CD14-positive monocyte (primary cell): ENCODE measurements around the gene REG3G. TPM values are rescaled to one million over a fixed set of nuclear protein-coding genes. Genes with fewer than 3 reads are reported as not detected.

ENCODE experiments used
- DNase-seq, 3 donors: peaks; one replicate each; pipeline ENCODE4 v3.0.0-alpha.2; 2011 to 2022
- H2AFZ ChIP-seq: 2 replicates; pipeline ENCODE4 v1.6.0; 2012; ENCODE audit warnings: mild to moderate bottlenecking, low read depth, low read length, inconsistent platforms; ENCODE audit not compliant: insufficient read depth, poor library complexity, severe bottlenecking
- H3K27ac ChIP-seq, 2 donors: 1 replicate in 1 of 2; 2 replicates in 1 of 2; pipeline ENCODE4 v1.5.1; 2012 to 2013; ENCODE audit warnings: low read length in 2 of 2, control low read depth in 1 of 2, inconsistent platforms in 1 of 2, low read depth in 1 of 2, mild to moderate bottlenecking in 1 of 2
- H3K27me3 ChIP-seq, 2 donors: one replicate each; pipeline versions ENCODE4 v1.6.0 to v1.6.1; 2011 to 2013; ENCODE audit warnings: low read length in 2 of 2; ENCODE audit not compliant: control insufficient read depth in 2 of 2, insufficient read depth in 2 of 2
- H3K36me3 ChIP-seq, 2 donors: replicated peaks in 1 of 2; 1 replicate in 1 of 2; 2 replicates in 1 of 2; pipeline versions ENCODE4 v1.5.1 to v1.6.1; 2012 to 2013; ENCODE audit warnings: low read length in 2 of 2, control low read depth in 1 of 2, inconsistent platforms in 1 of 2, mild to moderate bottlenecking in 1 of 2; ENCODE audit not compliant: insufficient read depth in 2 of 2, control insufficient read depth in 1 of 2
- H3K4me1 ChIP-seq, 2 donors: 1 replicate in 1 of 2; 2 replicates in 1 of 2; pipeline versions ENCODE4 v1.5.1 to v1.6.1; 2012 to 2013; ENCODE audit warnings: low read length in 2 of 2, control low read depth in 1 of 2, inconsistent platforms in 1 of 2, mild to moderate bottlenecking in 1 of 2, moderate library complexity in 1 of 2; ENCODE audit not compliant: insufficient read depth in 2 of 2, control insufficient read depth in 1 of 2
- H3K4me2 ChIP-seq: replicated peaks from 2 replicates; pipeline ENCODE3; 2012; ENCODE audit warnings: low read length, moderate library complexity, mild to moderate bottlenecking; ENCODE audit not compliant: poor library complexity, severe bottlenecking; ENCODE audit errors: extremely low read depth
- H3K4me3 ChIP-seq, 3 experiments: fragments of 200-600 bp in 1 of 3; sonication (generic) in 1 of 3; replicated peaks in 1 of 3; 1 replicate in 2 of 3; 2 replicates in 1 of 3; pipeline ENCODE4 v1.5.1; 2011 to 2013; ENCODE audit warnings: low read length in 3 of 3, mild to moderate bottlenecking in 3 of 3, control low read depth in 2 of 3, low read depth in 2 of 3, inconsistent platforms in 1 of 3, moderate library complexity in 1 of 3
- H3K79me2 ChIP-seq: 2 replicates; pipeline ENCODE4 v1.6.0; 2012; ENCODE audit warnings: mild to moderate bottlenecking, control low read depth, inconsistent platforms, low read length, moderate library complexity; ENCODE audit not compliant: insufficient read depth
- H3K9ac ChIP-seq: 2 replicates; pipeline ENCODE4 v1.6.0; 2017; ENCODE audit warnings: low read length, mild to moderate bottlenecking; ENCODE audit not compliant: insufficient read depth, poor library complexity, severe bottlenecking
- H3K9me3 ChIP-seq, 2 donors: replicated peaks in 1 of 2; 1 replicate in 1 of 2; 2 replicates in 1 of 2; pipeline versions ENCODE4 v1.5.1 to v1.6.1; 2012 to 2013; ENCODE audit warnings: low read length in 2 of 2, control low read depth in 1 of 2; ENCODE audit not compliant: control insufficient read depth in 1 of 2, insufficient read depth in 1 of 2
- H4K20me1 ChIP-seq: 2 replicates; pipeline ENCODE4 v1.6.0; 2012; ENCODE audit warnings: mild to moderate bottlenecking, low read length, control low read depth, moderate library complexity; ENCODE audit not compliant: insufficient read depth
- H3K27ac Mint-ChIP-seq, 7 donors: one replicate each; pipeline ENCODE4 v1.8.0; 2020; ENCODE audit warnings: mild to moderate bottlenecking in 7 of 7, mixed read lengths in 7 of 7, moderate library complexity in 6 of 7, inconsistent platforms in 2 of 7
- H3K27me3 Mint-ChIP-seq, 3 donors: one replicate each; pipeline ENCODE4 v1.8.0; 2021 to 2022; ENCODE audit warnings: low read depth in 3 of 3, mild to moderate bottlenecking in 3 of 3, mixed read lengths in 3 of 3, moderate library complexity in 3 of 3, inconsistent platforms in 1 of 3
- H3K36me3 Mint-ChIP-seq, 2 donors: one replicate each; pipeline ENCODE4 v1.8.0; 2020; ENCODE audit warnings: mixed read lengths in 2 of 2, inconsistent platforms in 1 of 2, mild to moderate bottlenecking in 1 of 2
- H3K4me1 Mint-ChIP-seq: one replicate; pipeline ENCODE4 v1.8.0; 2020; ENCODE audit warnings: mild to moderate bottlenecking, mixed read lengths
- H3K4me3 Mint-ChIP-seq, 2 donors: one replicate each; pipeline ENCODE4 v1.8.0; 2020; ENCODE audit warnings: mild to moderate bottlenecking in 2 of 2, mixed read lengths in 2 of 2, moderate library complexity in 1 of 2
- H3K9me3 Mint-ChIP-seq, 7 donors: one replicate each; pipeline ENCODE4 v1.8.0; 2020 to 2022; ENCODE audit warnings: mixed read lengths in 7 of 7, mild to moderate bottlenecking in 6 of 7, moderate library complexity in 6 of 7, inconsistent platforms in 2 of 7
- WGBS: methylation state at CpG from one replicate; pipeline ENCODE4 v1.1.5; 2013; ENCODE audit warnings: missing lambda C conversion rate; ENCODE audit not compliant: insufficient coverage; 5-methylcytosine and 5-hydroxymethylcytosine counted together
- intact Hi-C, 2 donors: fragments of 100-400 bp; cut with micrococcal nuclease; formaldehyde crosslinking; loops; one replicate each; pipeline versions ENCODE4 v1.15.0 to v1.15.1; 2023
- polyA plus RNA-seq, 3 donors: library from polyadenylated mRNA; depleted of rRNA in 1 of 3; unstranded in 2 of 3; stranded (reverse) in 1 of 3; fragments of 300-500 nt in 2 of 3; fragments of >200 nt in 1 of 3; fragmentation: Illumina TruSeq in 2 of 3; gene quantifications; 1 replicate in 2 of 3; 2 replicates in 1 of 3; pipeline ENCODE4 v1.2.3, GENCODE V29; 2012 to 2021
- TF ChIP-seq, protein P1 (sequence below): fragments of 200-600 bp; IDR thresholded peaks from one replicate; pipeline ENCODE4 v1.8.0; 2022; ENCODE audit warnings: antibody characterized with exemption, mild to moderate bottlenecking

REG3G gene
- polyA plus RNA-seq, 3 donors = not detected

DNA sequence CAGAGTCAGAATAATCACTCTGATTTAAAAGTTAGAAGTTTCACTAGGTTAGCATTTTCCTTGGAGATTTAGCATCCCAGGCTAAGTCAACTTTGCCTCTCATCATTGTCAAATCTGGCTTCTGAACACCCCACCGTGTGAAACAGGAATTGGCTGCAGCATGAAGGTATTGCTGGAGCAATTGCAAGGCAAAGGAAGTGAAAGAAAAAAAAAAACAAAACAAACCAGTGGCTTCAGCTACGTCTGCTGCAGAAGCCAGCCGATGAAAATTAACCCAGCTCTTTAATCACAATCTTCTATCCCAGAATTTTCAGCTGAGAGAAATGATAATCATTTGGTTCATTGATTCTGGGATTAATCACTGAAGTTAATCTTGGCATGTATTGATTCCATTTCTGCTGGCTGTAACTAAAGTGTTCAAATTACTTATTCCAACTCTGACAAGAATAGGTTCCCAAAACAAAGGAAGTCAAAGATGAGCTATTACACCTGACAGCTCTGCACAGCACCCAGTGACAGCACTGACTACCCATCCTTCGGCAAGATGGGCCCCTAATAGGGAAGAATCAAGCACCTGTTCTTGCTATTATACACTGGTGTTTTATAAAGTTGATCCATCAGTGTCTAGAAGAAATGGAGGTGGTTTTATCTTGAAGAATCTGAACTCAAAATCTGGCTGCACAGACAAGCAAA, 42.7 kb upstream of the REG3G start:
- no peak overlapping the region for H2AFZ ChIP-seq
- H3K27ac Mint-ChIP-seq = no peak overlapping the region
- no peak overlapping the region for H3K4me3 ChIP-seq
- intact Hi-C loops = no loop called here
- peaks cover 20% of the 10 kb centered on the region for H3K4me1 Mint-ChIP-seq
- no CpG with 5 or more reads among the region's 4 CpGs for WGBS
- peaks cover under 1 to 5% of the 10 kb centered on the region in 2 donors for H3K27me3 ChIP-seq
- DNase-seq = no peak
- H3K27ac ChIP-seq = no peak overlapping the region
- no peak overlapping the region for H3K9ac ChIP-seq
- TF ChIP-seq, protein P1, sequence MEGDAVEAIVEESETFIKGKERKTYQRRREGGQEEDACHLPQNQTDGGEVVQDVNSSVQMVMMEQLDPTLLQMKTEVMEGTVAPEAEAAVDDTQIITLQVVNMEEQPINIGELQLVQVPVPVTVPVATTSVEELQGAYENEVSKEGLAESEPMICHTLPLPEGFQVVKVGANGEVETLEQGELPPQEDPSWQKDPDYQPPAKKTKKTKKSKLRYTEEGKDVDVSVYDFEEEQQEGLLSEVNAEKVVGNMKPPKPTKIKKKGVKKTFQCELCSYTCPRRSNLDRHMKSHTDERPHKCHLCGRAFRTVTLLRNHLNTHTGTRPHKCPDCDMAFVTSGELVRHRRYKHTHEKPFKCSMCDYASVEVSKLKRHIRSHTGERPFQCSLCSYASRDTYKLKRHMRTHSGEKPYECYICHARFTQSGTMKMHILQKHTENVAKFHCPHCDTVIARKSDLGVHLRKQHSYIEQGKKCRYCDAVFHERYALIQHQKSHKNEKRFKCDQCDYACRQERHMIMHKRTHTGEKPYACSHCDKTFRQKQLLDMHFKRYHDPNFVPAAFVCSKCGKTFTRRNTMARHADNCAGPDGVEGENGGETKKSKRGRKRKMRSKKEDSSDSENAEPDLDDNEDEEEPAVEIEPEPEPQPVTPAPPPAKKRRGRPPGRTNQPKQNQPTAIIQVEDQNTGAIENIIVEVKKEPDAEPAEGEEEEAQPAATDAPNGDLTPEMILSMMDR = no peak
- H3K9me3 Mint-ChIP-seq = peaks cover 0 to 3% (median 0%) of the 10 kb centered on the region in 7 donors
- H3K4me1 ChIP-seq = peaks cover 8 to 14% of the 10 kb centered on the region in 2 donors
- no peaks in the 10 kb centered on the region for H3K79me2 ChIP-seq
- no peaks in the 10 kb centered on the region for H3K9me3 ChIP-seq
- H3K36me3 ChIP-seq = no peaks in the 10 kb centered on the region
- H3K4me2 ChIP-seq = no peak overlapping the region
- peak overlapping the region in 1 of 2 donors; percentile 16 for H3K4me3 Mint-ChIP-seq
- peaks cover 3 to 11% (median 5%) of the 10 kb centered on the region in 3 donors for H3K27me3 Mint-ChIP-seq
- no peaks in the 10 kb centered on the region for H4K20me1 ChIP-seq
- no peaks in the 10 kb centered on the region for H3K36me3 Mint-ChIP-seq

DNA sequence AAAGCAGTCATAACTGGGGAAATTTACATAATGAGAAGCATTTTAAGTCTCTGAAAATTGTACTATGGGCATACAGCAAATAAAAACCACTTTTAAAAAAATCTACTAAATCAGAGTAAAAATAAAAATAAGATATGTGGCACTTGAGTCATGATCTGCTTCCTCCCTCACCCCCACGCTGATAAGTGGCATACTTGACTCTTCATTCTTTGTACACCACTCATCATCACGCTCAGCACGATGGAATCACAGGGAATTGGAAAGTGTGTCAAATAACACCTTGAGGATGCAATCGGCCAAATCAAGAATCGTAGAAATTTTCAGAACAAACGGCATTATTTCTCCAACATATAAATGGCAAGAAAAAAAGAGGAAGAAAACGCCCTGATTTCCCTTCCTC, 41.1 kb upstream of the REG3G start:
- Mint-ChIP-seq H3K27ac (no peak overlapping the region), H3K4me3 (no peak overlapping the region), H3K36me3 (no peaks in the 10 kb centered on the region), H3K9me3 (no peaks in the 10 kb centered on the region), H3K4me1 (peaks cover 15% of the 10 kb centered on the region), H3K27me3 (peaks cover 3 to 10% (median 5%) of the 10 kb centered on the region in 3 donors)
- TF ChIP-seq, protein P1 = no peak
- no CpG with 5 or more reads among the region's 7 CpGs for WGBS
- no peaks in the 10 kb centered on the region for H3K9me3 ChIP-seq
- H3K27me3 ChIP-seq = peaks cover 5% of the 10 kb centered on the region in 2 donors
- no peak overlapping the region for H3K27ac ChIP-seq
- H3K4me1 ChIP-seq = peaks cover 0 to 6% of the 10 kb centered on the region in 2 donors
- H3K36me3 ChIP-seq = no peaks in the 10 kb centered on the region
- H4K20me1 ChIP-seq = no peaks in the 10 kb centered on the region
- no peaks in the 10 kb centered on the region for H3K79me2 ChIP-seq
- no peak for DNase-seq
- H3K4me2 ChIP-seq = no peak overlapping the region
- intact Hi-C loops = no loop called here
- no peak overlapping the region for H3K9ac ChIP-seq
- no peak overlapping the region for H3K4me3 ChIP-seq
- no peak overlapping the region for H2AFZ ChIP-seq
